Kidney tubule cell (primary cell): ENCODE data around the gene NIBAN1.

Source experiments
- DNase-seq: peaks from one replicate; pipeline ENCODE4 v3.0.0-alpha.2; 2018; ENCODE audit warnings: low spot score

NIBAN1 gene

DNA sequence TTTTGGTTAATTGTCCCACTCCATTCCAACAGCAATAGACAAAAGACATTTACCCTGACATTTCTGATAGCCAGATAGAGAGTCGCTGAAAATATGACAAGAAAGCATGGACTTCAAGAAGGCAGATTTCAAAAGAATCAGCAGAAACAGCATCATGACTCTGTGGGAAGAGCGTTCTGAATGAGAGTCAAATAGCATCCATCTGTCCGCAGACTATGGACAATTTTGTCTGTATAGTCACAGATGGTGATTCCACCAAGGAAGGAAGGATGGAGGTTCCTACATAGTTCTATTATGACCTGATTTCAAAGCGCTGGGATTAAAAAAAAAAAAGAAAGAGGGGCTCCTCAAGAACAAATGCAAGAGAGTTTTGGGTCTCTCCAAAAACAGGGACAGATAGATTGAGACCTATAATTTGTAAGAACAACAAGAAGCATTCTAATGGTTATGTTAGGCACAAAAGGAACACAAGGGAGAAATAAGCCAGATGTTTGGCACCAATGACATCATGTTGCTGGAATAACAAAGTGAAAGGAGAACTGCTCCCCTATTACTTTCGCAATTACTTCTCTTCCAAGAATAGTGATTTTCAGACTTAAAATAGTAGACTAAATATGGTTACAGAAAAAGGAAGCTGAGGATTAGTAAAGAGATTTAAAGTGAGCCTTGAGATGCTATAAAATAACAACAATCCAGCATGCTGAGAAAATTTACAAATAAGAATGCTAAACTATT lies 28.5 kb downstream of the NIBAN1 start:
- DNase-seq, result no peak

- DNase-seq, result no peak
Observed at GRCh38 chr1:184945029-184945428, 29.3 kb downstream of the NIBAN1 start.

GRCh38 chr1:184943998-184944397 lies 30.3 kb downstream of the NIBAN1 start:
- no peak for DNase-seq

DNA sequence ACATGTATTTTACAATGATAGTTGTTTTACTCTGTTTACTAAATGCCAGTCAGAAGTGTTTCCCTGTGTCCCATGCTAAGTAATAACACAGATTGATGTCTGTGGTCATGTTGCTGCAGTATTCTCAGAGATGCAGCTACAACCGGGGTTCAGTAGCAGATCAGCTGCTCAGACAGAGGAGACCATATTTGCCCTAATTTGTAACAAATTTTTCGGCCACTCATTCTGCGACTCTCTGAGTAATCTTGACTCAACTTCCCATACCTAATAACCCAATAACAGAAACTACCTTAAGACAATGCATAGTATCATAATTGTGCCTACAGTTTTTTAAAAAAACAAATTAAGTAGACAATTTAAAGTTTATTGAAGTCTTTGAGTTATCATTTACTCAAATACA lies 32.6 kb downstream of the NIBAN1 start:
- DNase-seq, result no peak

DNA sequence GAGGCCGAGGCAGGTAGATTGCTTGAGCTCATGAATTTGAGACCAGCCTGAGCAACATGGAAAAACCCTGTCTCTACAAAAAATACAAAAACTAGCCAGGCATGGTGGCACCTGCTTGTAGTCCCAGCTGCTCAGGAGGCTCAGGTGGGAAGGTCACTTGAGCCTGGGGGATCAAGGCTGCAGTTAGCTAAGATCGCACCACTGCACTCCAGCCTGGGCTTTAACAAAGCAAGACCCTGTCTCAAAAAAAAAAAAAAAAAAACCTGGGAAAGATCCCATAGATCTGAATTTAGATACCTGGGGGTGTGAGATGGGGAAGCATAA lies 32.9 kb downstream of the NIBAN1 start:
- DNase-seq, result no peak

GRCh38 chr1:184940694-184941409 lies 33.5 kb downstream of the NIBAN1 start:
- no peak for DNase-seq

GRCh38 chr1:184940226-184940625 lies 34.1 kb downstream of the NIBAN1 start:
- no peak for DNase-seq

DNA sequence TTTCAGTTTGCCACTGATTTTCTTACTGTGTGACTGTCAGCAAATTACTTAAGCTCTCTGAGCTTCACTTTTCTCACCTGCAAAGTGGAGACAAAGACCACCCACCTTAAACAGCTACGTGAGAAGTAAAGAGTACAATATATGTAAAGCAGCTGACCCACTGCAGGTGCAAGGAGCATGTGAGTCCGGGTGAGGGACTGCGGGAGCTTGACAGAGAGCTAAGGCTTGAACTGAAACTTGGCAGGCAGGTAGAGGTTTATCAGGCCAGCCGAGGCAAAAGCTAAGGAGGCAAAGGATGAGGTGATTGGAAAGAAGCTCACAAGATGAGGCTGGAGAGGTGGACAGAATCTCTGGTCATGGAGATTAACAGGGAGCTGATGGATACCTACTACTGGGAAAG lies 36.6 kb downstream of the NIBAN1 start:
- DNase-seq, result no peak

DNA sequence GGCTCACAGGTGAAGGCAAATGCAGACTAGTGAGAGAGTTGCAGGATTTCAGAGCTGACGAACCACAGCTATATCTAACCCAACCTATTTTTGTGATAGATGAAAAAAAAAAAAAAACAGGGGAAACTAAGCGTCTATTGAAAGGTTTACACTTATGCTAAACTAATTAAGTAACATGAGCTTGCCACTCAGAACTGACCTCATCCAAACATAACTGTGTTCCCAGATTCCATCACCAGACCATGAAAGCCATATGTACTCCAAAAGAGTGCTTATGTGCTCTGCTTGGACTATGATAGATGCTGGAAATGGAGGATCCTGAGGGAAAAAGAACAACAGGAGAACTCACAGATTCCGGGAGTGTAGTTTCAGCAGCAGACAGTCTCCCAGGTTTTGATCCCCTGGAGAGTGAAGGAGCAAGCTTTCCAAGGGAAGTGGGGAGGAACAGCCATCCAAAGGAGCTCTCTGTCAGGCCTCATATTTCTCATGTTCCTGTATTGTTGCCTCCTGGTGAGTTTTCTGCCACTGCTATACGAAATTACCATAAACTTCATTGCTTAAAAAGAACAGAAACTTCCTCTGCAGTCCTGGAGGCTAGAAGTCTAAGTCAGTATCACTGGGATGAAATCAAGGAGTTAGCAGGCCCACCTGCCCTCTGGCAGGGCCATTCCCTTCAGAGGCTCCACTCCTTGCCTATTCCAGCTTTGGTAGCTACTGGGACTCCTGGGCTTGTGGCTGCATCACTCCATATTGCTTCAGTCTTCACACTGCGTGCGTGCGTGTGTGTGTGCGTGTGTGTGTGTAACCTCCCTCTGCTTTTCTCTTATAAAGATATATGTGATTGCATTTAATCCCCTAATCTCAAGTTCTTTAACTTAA lies 38.1 kb downstream of the NIBAN1 start:
- DNase-seq, result no peak

DNA sequence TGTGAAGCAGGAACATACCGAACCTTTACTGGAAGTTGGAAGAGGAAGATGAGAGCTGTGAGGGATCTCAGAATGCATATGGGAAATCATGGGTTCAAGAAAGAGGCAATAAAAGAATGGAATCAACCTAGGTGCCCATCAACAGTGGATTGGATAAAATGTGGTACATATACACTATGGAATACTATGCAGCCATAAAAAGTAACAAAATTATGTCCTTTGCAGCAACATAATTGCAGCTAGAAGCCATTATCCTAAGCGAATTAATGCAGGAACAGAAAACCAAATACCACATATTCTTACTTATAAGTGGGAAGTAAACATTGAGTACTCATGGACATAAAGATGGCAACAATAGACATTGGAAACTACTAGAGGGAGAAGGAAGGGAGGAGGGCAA lies 40.4 kb downstream of the NIBAN1 start:
- DNase-seq, result no peak

- no peak for DNase-seq
Observed at GRCh38 chr1:184932319-184932718, 42.0 kb downstream of the NIBAN1 start.

DNA sequence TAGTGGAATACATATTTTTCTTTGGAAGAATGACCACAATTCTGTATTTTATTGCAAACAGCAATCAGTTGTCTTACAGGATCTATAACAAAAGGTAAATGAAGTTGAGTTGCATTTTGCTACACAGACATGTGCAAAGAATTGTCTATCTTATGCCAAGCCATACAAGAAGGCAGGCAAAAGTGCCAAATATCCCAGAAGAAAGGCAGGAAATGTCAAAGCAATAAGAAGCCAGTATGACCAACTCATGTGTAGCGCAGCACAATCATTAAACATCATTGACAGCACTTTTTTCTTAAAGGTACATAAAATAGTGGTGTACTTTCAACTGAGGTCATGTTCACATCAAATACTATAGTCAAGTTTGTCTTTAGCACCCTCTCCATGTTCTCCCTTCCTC lies 42.7 kb downstream of the NIBAN1 start:
- DNase-seq, result no peak

GRCh38 chr1:184930645-184931044 lies 43.7 kb downstream of the NIBAN1 start:
- DNase-seq, result no peak

GRCh38 chr1:184930232-184930631 lies 44.1 kb downstream of the NIBAN1 start:
- DNase-seq, result no peak

DNA sequence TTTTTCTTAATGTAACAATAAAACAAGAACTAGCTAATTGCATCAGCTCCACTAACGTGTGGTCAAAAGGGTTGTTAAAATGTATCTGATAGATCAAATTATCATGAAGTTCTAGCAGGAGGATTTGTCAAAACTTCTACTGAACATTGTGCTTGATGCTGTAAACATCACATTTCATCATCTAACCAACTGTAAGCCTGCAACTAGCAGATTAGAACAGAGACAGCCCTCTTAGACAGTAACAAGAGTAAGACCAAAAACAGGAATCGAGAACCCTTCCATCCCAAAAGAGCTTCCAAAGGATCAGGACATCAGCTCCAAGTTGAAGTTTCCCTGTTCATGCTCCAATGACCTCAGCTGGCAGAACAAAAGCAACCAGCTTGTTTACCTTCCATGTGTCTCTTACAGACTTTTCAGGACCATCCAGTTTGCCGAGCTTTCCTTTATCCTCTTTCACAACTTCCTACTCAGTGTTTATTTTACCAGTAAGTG lies 44.6 kb downstream of the NIBAN1 start:
- peak; percentile 9 for DNase-seq

DNA sequence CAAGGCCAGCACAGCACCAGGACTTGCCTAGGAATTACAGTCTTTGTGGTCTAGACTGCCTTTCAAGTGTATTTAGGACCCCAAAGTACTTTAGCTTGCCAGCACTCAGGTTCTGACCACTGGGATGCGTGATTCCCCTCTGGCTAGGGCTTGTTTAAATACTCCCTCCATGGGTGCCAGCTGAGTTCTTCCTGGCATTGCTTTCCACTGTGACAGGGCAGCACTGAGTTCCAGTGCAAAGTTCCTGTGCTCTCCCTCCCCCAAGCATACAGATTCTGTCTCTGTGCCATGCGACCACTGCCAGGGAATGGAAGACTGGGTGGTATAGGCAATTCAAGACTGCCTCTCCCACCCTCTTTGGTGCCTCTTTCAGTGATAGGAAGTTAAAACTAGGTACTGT lies 45.9 kb downstream of the NIBAN1 start:
- no peak for DNase-seq
